ENCODE measurements around the gene ACSL5. TPM values are rescaled to one million over a fixed set of nuclear protein-coding genes. Genes with fewer than 3 reads are reported as not detected.

ACSL5 gene
- total RNA-seq, 1 experiment from 2014 or later: 1.4 TPM

- Histone ChIP-seq H3K9me2 (replicated peaks; ENCODE audit: low read length) (no peaks in the 10 kb centered on the region), H3K36me3 (ENCODE audit: low read depth, low read length) (no peaks in the 10 kb centered on the region), H3K9ac (ENCODE audit: low read length) (no peak overlapping the region), H3F3A (ENCODE audit: low read length, unreplicated experiment) (no peaks in the 10 kb centered on the region), H3K9me3 (ENCODE audit: low read length) (no peaks in the 10 kb centered on the region), H3K27ac (ENCODE audit: low read length) (no peak overlapping the region), H3K4me1 (ENCODE audit: insufficient read depth, low read length) (peaks cover 25% of the 10 kb centered on the region), H3K79me2 (ENCODE audit: low read length) (no peaks in the 10 kb centered on the region), H3K4me3 (ENCODE audit: low read length) (no peak overlapping the region), H4K20me1 (ENCODE audit: low read length) (no peaks in the 10 kb centered on the region), H2AFZ (ENCODE audit: low read length) (no peak overlapping the region), H3K4me2 (ENCODE audit: low read length) (no peak overlapping the region), H3K27me3 (ENCODE audit: low read length) (no peaks in the 10 kb centered on the region)
- ATAC-seq (no peak), DNase-seq (no peak)
- ChIA-PET POLR2A (ENCODE audit: unreplicated experiment) (no interaction called here), CTCF (no interaction called here)
- intact Hi-C loops (cut with micrococcal nuclease): no loop called here
- no TSS peak for BruUV-seq (replicated peaks)
- TF ChIP-seq EZH2phosphoT487 (IDR thresholded peaks at IDR 0.05; ENCODE audit: borderline replicate concordance, low read length) (no peak), CTCF (conservative IDR thresholded peaks at IDR 0.05; ENCODE audit: low read depth, low read length) (no peak)
Observed at GRCh38 chr10:112363696-112364688, 9.9 kb upstream of the ACSL5 start.

DNA sequence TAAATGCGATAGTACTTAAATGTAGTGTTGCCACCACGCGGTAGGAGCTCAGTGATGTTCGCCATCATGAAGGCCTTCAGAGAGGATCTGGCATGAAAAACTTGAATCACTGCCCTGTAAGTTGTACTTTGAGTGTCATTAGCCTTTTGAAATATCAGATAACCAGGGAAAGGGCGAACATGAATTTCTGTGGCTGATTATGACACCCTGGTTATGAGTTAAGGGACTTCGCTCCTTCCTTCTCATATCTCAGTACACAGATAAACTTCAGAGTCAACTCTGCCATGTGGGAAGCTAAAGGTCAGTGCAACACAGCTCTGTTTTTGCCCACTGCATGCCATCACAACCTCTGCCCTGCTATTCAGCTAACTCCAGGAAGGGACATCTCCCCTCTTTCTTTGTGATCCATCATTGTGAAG, 8.9 kb upstream of the ACSL5 start:
- no peaks in the 10 kb centered on the region for H3K79me2 ChIP-seq (ENCODE audit: low read length)
- no peak overlapping the region for H3K4me2 ChIP-seq (ENCODE audit: low read length)
- no peak overlapping the region for H3K27ac ChIP-seq (ENCODE audit: low read length)
- intact Hi-C loops (cut with micrococcal nuclease): no loop called here
- peaks cover 25% of the 10 kb centered on the region for H3K4me1 ChIP-seq (ENCODE audit: insufficient read depth, low read length)
- no peaks in the 10 kb centered on the region for H3K9me3 ChIP-seq (ENCODE audit: low read length)
- ATAC-seq (no peak), DNase-seq (no peak)
- POLR2A ChIA-PET (ENCODE audit: unreplicated experiment): no interaction called here
- no peaks in the 10 kb centered on the region for H3K36me3 ChIP-seq (ENCODE audit: low read depth, low read length)
- no peak for TF ChIP-seq CTCF (conservative IDR thresholded peaks at IDR 0.05; ENCODE audit: low read depth, low read length)
- TF ChIP-seq EZH2phosphoT487 (IDR thresholded peaks at IDR 0.05; ENCODE audit: borderline replicate concordance, low read length): no peak
- no peak for TF ChIP-seq EZH2 (IDR thresholded peaks at IDR 0.05; ENCODE audit: low read length, unreplicated experiment)
- H3K4me3 ChIP-seq (ENCODE audit: low read length): no peak overlapping the region
- no peaks in the 10 kb centered on the region for H3K27me3 ChIP-seq (ENCODE audit: low read length)
- no peaks in the 10 kb centered on the region for H3K9me2 ChIP-seq (replicated peaks; ENCODE audit: low read length)
- CTCF ChIA-PET: no interaction called here
- no peaks in the 10 kb centered on the region for H4K20me1 ChIP-seq (ENCODE audit: low read length)
- H2AFZ ChIP-seq (ENCODE audit: low read length): no peak overlapping the region
- no TSS peak for BruUV-seq (replicated peaks)
- H3K9ac ChIP-seq (ENCODE audit: low read length): no peak overlapping the region
- H3F3A ChIP-seq (ENCODE audit: low read length, unreplicated experiment): no peaks in the 10 kb centered on the region

DNA sequence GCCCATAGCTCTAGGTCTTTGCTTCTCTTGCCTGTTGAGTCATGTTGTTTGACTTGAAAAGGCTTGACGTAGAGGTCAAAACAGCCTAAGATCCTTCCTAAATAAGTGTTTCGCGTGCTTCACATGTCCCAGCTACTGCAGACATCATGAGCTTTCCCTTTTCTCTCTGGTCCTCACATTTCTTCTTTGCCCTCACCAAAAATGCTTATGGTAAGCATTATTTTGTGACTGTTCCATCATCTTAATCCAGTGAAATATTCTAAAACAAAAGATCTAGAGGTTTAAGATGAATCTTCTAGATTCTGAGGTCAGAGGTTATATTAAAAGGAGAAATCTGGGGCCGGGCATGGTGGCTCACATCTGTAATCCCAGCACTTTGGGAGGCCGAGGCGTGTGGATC, 8.5 kb upstream of the ACSL5 start:
- H3F3A ChIP-seq (ENCODE audit: low read length, unreplicated experiment): no peaks in the 10 kb centered on the region
- H3K79me2 ChIP-seq (ENCODE audit: low read length): no peaks in the 10 kb centered on the region
- peaks cover 22% of the 10 kb centered on the region for H3K4me1 ChIP-seq (ENCODE audit: insufficient read depth, low read length)
- no TSS peak for BruUV-seq (replicated peaks)
- no peaks in the 10 kb centered on the region for H3K27me3 ChIP-seq (ENCODE audit: low read length)
- no peak for ATAC-seq
- H4K20me1 ChIP-seq (ENCODE audit: low read length): no peaks in the 10 kb centered on the region
- H3K9me3 ChIP-seq (ENCODE audit: low read length): no peaks in the 10 kb centered on the region
- CTCF ChIA-PET: no interaction called here
- POLR2A ChIA-PET (ENCODE audit: unreplicated experiment): no interaction called here
- H3K4me2 ChIP-seq (ENCODE audit: low read length): no peak overlapping the region
- TF ChIP-seq CTCF (conservative IDR thresholded peaks at IDR 0.05; ENCODE audit: low read depth, low read length) (no peak), EZH2 (IDR thresholded peaks at IDR 0.05; ENCODE audit: low read length, unreplicated experiment) (no peak), EZH2phosphoT487 (IDR thresholded peaks at IDR 0.05; ENCODE audit: borderline replicate concordance, low read length) (no peak)
- H3K36me3 ChIP-seq (ENCODE audit: low read depth, low read length): no peaks in the 10 kb centered on the region
- H3K27ac ChIP-seq (ENCODE audit: low read length): no peak overlapping the region
- H2AFZ ChIP-seq (ENCODE audit: low read length): no peak overlapping the region
- H3K9me2 ChIP-seq (replicated peaks; ENCODE audit: low read length): no peaks in the 10 kb centered on the region
- DNase-seq: no peak
- H3K9ac ChIP-seq (ENCODE audit: low read length): no peak overlapping the region
- no peak overlapping the region for H3K4me3 ChIP-seq (ENCODE audit: low read length)
- intact Hi-C loops (cut with micrococcal nuclease): no loop called here

All from PC-3 (cell line).